Motor neuron (in vitro differentiated cells): ENCODE data around the gene CDHR3. TPM values are rescaled to one million over a fixed set of nuclear protein-coding genes. Genes with fewer than 3 reads are reported as not detected.

Source experiments
- ATAC-seq, 8 experiments: fragments of 200-7000 bp; cut with Tn5 transposase; replicated peaks in 6 of 8; 2 replicates each; pipeline ENCODE4 v1.8.0; 2021; ENCODE audit warnings: mild to moderate bottlenecking in 8 of 8, moderate library complexity in 8 of 8
- H3K27ac ChIP-seq, 2 donors: fragments of 250-450 bp; sonication (Bioruptor Pico); 2 replicates each; pipeline ENCODE4 v1.9.0; 2021; ENCODE audit warnings: antibody characterized with exemption in 2 of 2, mild to moderate bottlenecking in 2 of 2, moderate library complexity in 1 of 2
- H3K4me1 ChIP-seq, 2 donors: fragments of 250-450 bp; sonication (Bioruptor Pico); replicated peaks in 1 of 2; 2 replicates each; pipeline ENCODE4 v1.6.1; 2021; ENCODE audit warnings: antibody characterized with exemption in 2 of 2, mild to moderate bottlenecking in 2 of 2, moderate library complexity in 1 of 2
- H3K4me3 ChIP-seq, 5 donors: fragments of 250-450 bp; sonication (Bioruptor Pico); 2 replicates each; pipeline ENCODE4 v1.9.0; 2021; ENCODE audit warnings: antibody characterized with exemption in 5 of 5, mild to moderate bottlenecking in 5 of 5, moderate library complexity in 4 of 5
- WGBS, 10 experiments: fragments of 450-650 bp; shearing (Covaris generic); methylation state at CpG; one replicate each; pipeline ENCODE4 v1.0.0; 2022; 5-methylcytosine and 5-hydroxymethylcytosine counted together
- in situ Hi-C, 9 experiments: fragments of 400-800 bp; cut with MboI; loops; one replicate each; pipeline ENCODE4 v1.15.0; 2021; ENCODE audit warnings: low sequenced_read_pairs in 9 of 9, low pct_unique_long_range_greater_than_20kb in 2 of 9; ENCODE audit not compliant: unreplicated experiment in 9 of 9
- total RNA-seq, 8 experiments: library from RNA; unstranded; fragments of 300-600 nt; gene quantifications; 2 replicates each; pipeline versions ENCODE4 v1.2.3 to v1.2.4, GENCODE V29; 2022

CDHR3 gene
- total RNA-seq, 8 experiments from 2014 or later = 0.56 to 31.6 (median 5.8) TPM

DNA sequence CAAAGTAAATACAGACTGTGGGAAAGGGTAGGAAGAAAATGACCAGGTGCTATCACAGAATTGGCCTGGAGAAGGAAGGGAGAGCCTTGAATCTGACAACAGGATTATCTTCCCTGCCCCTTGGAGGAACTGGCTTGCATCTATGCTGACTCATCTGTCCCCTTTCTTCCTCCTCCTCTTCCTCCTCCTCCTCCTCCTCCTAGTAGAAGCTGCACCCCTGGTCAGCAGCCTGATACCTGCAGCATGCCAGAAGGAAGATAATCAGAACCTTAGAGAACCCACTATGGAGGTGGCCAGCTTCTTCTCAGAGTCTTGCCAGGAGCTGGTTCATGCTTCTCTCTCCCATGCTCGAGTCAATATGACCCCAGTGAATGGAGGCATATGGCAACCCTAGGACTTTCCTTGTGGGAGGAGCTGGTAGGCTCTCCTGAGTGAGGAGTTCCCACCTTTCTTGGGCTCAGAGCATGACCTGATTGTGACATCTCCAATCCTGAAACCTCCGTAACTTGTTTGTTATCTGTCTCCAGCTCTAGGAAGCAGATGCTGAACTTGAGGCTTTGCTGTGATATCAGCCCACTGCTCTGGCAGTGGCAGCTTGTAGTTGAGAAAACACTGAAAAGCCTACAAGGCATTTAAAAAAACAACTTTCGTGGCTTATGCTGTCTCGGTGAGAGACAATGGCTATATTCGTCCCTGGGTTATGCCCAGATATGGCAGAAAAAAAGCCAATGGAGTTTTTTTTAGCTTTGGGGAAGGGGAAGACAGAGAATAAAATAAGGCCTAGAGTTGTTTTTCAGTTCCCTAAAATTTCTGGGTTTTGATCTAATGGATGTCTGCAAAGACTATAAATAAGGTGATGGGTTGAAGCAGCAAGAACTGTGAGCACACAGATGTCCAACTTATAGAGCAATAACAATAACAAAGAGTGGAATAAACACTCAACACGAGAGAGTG lies 60.6 kb downstream of the CDHR3 start:
- in situ Hi-C loops = loop anchor here in 1 of 9 experiments (25.0 kb wide), 1 partner anchor 136 kb away; the partner anchor contains the start of gene ATXN7L1
- H3K4me1 ChIP-seq = peaks cover 11 to 12% of the 10 kb centered on the region in 2 donors
- 29 to 100% (median 83%) methylated on average over 1 to 6 of the region's 6 CpGs; no CpG with 5 or more reads in 1 of the 10 experiments for WGBS, 10 experiments
- no peak for ATAC-seq
- no peak overlapping the region for H3K27ac ChIP-seq
- no peak overlapping the region for H3K4me3 ChIP-seq

DNA sequence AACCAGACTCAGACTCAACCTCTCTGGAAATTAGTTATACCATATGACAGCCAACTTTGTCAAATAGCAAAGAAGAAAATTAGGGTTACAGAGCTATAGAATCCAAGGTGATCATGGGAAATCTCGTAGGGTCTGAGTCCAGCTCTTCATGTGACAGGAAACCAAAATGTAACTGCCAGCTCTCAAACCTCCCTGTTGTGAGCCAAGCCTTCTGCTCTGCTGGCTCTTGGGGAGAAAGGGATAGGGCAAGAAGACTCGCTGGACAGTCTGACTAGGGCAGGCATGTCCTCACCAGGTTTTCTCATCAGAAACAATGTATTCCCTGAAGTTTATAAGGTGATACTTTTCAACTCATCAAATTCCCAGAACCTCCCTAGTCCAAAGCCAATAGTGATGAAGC lies 63.0 kb downstream of the CDHR3 start:
- Histone ChIP-seq H3K4me3 (no peak overlapping the region), H3K27ac (no peak overlapping the region), H3K4me1 (peaks cover 12 to 14% of the 10 kb centered on the region in 2 donors)
- no peak for ATAC-seq
- in situ Hi-C loops = loop anchor here in 8 of 9 experiments (25.0 kb wide), 3 partner anchors 264 to 389 kb away; no protein-coding TSS in a partner anchor
- WGBS, 10 experiments = 82 to 100% (median 88%) methylated on average over 1 to 2 of the region's 2 CpGs; no CpG with 5 or more reads in 3 of the 10 experiments

- in situ Hi-C loops = loop anchor here in 8 of 9 experiments (25.0 kb wide), 3 partner anchors 267 to 392 kb away; no protein-coding TSS in a partner anchor
- ATAC-seq = peak in 3 of 8 experiments; percentile 58 to 70 (median 66)
- Histone ChIP-seq H3K4me1 (peaks cover 16 to 19% of the 10 kb centered on the region in 2 donors), H3K27ac (no peak overlapping the region), H3K4me3 (no peak overlapping the region)
- WGBS, 10 experiments = 14 to 63% (median 33%) methylated on average over 1 of the region's 1 CpG; no CpG with 5 or more reads in 5 of the 10 experiments
Measured at GRCh38 chr7:106029451-106029850, 66.4 kb downstream of the CDHR3 start.

DNA sequence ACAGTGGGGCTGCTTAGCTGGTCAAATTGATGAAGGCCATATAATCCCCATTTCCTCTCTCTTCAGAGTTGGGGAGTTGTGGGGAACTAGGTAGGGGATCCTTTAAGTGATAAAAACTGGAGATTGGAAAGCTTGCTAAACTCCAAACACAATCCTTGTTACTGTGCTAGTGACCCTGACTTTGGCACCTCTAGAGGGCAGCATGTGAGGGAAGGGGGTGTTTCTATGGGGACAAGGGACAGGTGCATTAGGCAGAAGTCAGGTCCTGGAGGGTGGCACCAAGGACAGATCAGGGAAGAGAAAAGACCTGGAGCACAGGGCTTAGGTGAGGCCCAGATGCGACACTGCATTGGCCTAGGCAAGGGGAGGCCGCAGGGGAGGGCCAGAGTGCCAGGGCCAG lies 66.9 kb downstream of the CDHR3 start:
- WGBS, 10 experiments = 100% methylated on average over 2 of the region's 2 CpGs; no CpG with 5 or more reads in 7 of the 10 experiments
- in situ Hi-C loops = loop anchor here in 8 of 9 experiments (25.0 kb wide), 3 partner anchors 268 to 393 kb away; no protein-coding TSS in a partner anchor
- no peak for ATAC-seq
- no peak overlapping the region for H3K4me3 ChIP-seq
- H3K27ac ChIP-seq = no peak overlapping the region
- peaks cover 20 to 22% of the 10 kb centered on the region in 2 donors for H3K4me1 ChIP-seq

DNA sequence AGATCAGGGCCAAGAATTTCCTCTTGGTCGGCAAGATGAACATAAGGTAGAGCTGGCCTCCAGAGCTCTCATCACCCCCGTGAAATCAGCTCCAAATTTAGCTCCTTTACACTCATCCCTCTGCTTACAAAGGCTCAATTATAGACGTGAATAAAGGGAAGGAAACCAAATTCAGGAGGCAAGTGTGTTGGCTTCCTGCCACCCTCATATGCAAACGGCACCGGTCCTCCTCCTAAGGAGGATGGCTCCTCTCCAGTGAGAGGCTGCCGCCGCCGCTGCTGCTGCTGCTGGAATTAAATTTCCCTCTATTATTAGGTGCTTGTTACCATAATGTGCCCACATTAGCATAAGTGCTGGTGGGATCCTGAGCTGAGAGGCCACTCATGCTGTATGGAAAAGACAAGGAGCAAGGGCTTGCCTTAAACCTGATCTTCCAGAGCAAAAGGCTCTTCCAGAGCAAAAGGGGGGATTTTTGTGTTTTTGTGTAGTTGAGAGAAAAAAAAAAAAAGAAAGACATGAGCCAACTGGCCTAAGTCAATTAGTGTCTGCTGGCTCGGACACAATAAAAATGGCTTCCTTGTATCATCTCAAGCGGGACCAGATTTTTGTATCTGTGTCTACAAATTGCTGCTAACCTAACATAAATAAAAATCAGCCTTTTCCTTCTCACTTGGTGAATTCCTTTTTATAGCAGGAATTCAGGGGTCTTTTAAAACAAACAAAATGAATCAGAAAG lies 68.4 kb downstream of the CDHR3 start:
- no peak overlapping the region for H3K27ac ChIP-seq
- no peak overlapping the region for H3K4me3 ChIP-seq
- H3K4me1 ChIP-seq = peaks cover 22% of the 10 kb centered on the region in 2 donors
- in situ Hi-C loops = loop anchor here in 8 of 9 experiments (25.0 kb wide), 3 partner anchors 269 to 394 kb away; no protein-coding TSS in a partner anchor
- peak in 7 of 8 experiments; percentile 10 to 96 (median 95) for ATAC-seq
- 17 to 72% (median 31%) methylated on average over 3 to 10 of the region's 10 CpGs; no CpG with 5 or more reads in 1 of the 10 experiments for WGBS, 10 experiments

- in situ Hi-C loops = loop anchor here in 8 of 9 experiments (25.0 kb wide), 3 partner anchors 270 to 395 kb away; no protein-coding TSS in a partner anchor
- Histone ChIP-seq H3K4me3 (no peak overlapping the region), H3K4me1 (peaks cover 22% of the 10 kb centered on the region in 2 donors), H3K27ac (no peak overlapping the region)
- ATAC-seq = no peak
- 50 to 100% (median 100%) methylated on average over 1 to 3 of the region's 3 CpGs; no CpG with 5 or more reads in 5 of the 10 experiments for WGBS, 10 experiments
Measured at GRCh38 chr7:106032295-106032694, 69.2 kb downstream of the CDHR3 start.

GRCh38 chr7:106033735-106034134 lies 70.7 kb downstream of the CDHR3 start:
- Histone ChIP-seq H3K27ac (no peak overlapping the region), H3K4me3 (no peak overlapping the region), H3K4me1 (peaks cover 22% of the 10 kb centered on the region in 2 donors)
- no peak for ATAC-seq
- in situ Hi-C loops = loop anchor here in 8 of 9 experiments (25.0 kb wide), 3 partner anchors 271 to 396 kb away; no protein-coding TSS in a partner anchor

DNA sequence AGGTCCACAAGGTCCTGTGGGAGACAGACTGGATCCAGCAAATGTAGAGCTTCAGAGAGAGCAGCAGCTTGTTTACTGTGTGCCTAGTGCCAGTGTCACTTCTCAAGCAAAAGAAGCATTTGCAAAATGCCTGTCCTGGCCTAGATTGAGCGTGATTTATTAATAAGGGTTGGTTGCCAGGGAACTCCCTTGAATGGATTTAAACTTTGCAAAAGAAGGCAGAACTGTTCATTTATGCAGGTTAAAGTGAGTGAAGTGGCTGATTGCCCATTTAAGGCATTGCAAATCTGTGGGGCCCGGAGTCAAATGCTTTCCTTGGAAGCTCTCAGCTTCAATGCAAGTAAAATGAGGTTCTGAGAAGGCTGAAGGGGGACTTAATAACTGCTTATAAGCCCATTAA lies 71.3 kb downstream of the CDHR3 start:
- in situ Hi-C loops = loop anchor here in 8 of 9 experiments (25.0 kb wide), 3 partner anchors 272 to 397 kb away; no protein-coding TSS in a partner anchor
- Histone ChIP-seq H3K4me1 (peaks cover 26 to 27% of the 10 kb centered on the region in 2 donors), H3K4me3 (no peak overlapping the region), H3K27ac (no peak overlapping the region)
- peak in 6 of 8 experiments; percentile 3 to 89 (median 54) for ATAC-seq
- WGBS, 10 experiments = 0 to 100% (median 47%) methylated on average over 1 to 2 of the region's 2 CpGs; no CpG with 5 or more reads in 2 of the 10 experiments

DNA sequence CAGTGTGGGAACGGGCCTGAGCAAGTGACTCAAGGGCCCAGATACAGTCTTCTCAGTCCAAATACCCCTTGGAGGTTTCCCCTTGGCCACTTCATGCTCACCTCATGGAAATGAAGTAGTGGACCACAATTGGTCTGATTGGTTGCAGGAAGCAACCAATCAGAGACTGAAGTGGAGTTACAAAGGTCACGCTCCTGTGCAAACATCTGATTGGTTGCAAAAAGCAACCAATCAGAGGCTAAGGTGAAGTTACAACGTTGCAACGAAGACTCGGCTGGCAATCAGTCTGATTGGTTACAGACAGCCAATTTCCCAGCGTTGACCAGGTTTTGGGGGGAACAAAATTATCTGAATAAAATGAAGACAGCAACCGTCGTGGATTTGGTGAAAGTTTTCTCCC lies 72.5 kb downstream of the CDHR3 start:
- in situ Hi-C loops = loop anchor here in 8 of 9 experiments (25.0 kb wide), 3 partner anchors 273 to 398 kb away; no protein-coding TSS in a partner anchor
- Histone ChIP-seq H3K4me1 (peaks cover 27 to 28% of the 10 kb centered on the region in 2 donors), H3K27ac (no peak overlapping the region), H3K4me3 (no peak overlapping the region)
- no peak for ATAC-seq
- 80 to 100% (median 88%) methylated on average over 1 to 8 of the region's 8 CpGs for WGBS, 10 experiments

- no peak for ATAC-seq
- H3K4me3 ChIP-seq = no peak overlapping the region
- in situ Hi-C loops = loop anchor here in 8 of 9 experiments (25.0 kb wide), 3 partner anchors 274 to 399 kb away; no protein-coding TSS in a partner anchor
- H3K4me1 ChIP-seq = peaks cover 23 to 24% of the 10 kb centered on the region in 2 donors
- WGBS, 10 experiments = 78 to 100% (median 94%) methylated on average over 2 to 6 of the region's 6 CpGs; no CpG with 5 or more reads in 2 of the 10 experiments
- no peak overlapping the region for H3K27ac ChIP-seq
Measured at GRCh38 chr7:106036004-106036403, 72.9 kb downstream of the CDHR3 start.

- no peak overlapping the region for H3K4me3 ChIP-seq
- ATAC-seq = no peak
- in situ Hi-C loops = loop anchor here in 8 of 9 experiments (25.0 kb wide), 3 partner anchors 275 to 400 kb away; no protein-coding TSS in a partner anchor
- WGBS, 10 experiments = 67 to 100% (median 77%) methylated on average over 1 to 6 of the region's 7 CpGs; no CpG with 5 or more reads in 3 of the 10 experiments
- peaks cover 16 to 22% of the 10 kb centered on the region in 2 donors for H3K4me1 ChIP-seq
- no peak overlapping the region for H3K27ac ChIP-seq
Measured at GRCh38 chr7:106037489-106038176, 74.6 kb downstream of the CDHR3 start.
